Stimulated activated CD8-positive, alpha-beta memory T cell treated with anti-CD3 and anti-CD28 coated beads, Interleukin-2, amount 100 ng/mL, for 48 hours (primary cell): Measurements from ENCODE around the gene ABCA13.
"Not testable (repeated sequence)": the region's sequence is repeated elsewhere in the genome, so short reads cannot be mapped to it uniquely, and the experiment has no call there.

Experiments
- DNase-seq, 2 donors: peaks; one replicate each; pipeline ENCODE4 v3.0.0-alpha.2; 2020; ENCODE audit warnings: low read depth in 2 of 2

The ABCA13 gene

GRCh38 chr7:48173756-48174382 lies 2.6 kb downstream of the ABCA13 start:
- no peak for DNase-seq

GRCh38 chr7:48175019-48175418 lies 3.8 kb downstream of the ABCA13 start:
- DNase-seq, result no peak

- DNase-seq, result no peak
These were observed 5.2 kb downstream of the ABCA13 start for GRCh38 chr7:48176356-48176893.

GRCh38 chr7:48177271-48177670 lies 6.0 kb downstream of the ABCA13 start:
- no peak for DNase-seq

- no peak for DNase-seq
These were observed 8.3 kb downstream of the ABCA13 start for GRCh38 chr7:48179496-48180030.

GRCh38 chr7:48180981-48181380 lies 9.7 kb downstream of the ABCA13 start:
- no peak for DNase-seq

- DNase-seq, result no peak
These were observed 11.6 kb downstream of the ABCA13 start for GRCh38 chr7:48182718-48183369.

- DNase-seq, result no peak
These were observed 12.1 kb downstream of the ABCA13 start for GRCh38 chr7:48183370-48183743.

- DNase-seq, result no peak
These were observed 12.7 kb downstream of the ABCA13 start for GRCh38 chr7:48183965-48184364.

- no peak for DNase-seq
These were observed 17.7 kb downstream of the ABCA13 start for GRCh38 chr7:48188776-48189520.

- DNase-seq, result no peak
These were observed 21.7 kb downstream of the ABCA13 start for GRCh38 chr7:48192996-48193395.

- no peak for DNase-seq
These were observed 22.2 kb downstream of the ABCA13 start for GRCh38 chr7:48193421-48193820.

GRCh38 chr7:48200946-48201589 lies 29.8 kb downstream of the ABCA13 start:
- DNase-seq, result not testable (repeated sequence)

- DNase-seq, result not testable (repeated sequence)
These were observed 31.7 kb downstream of the ABCA13 start for GRCh38 chr7:48202916-48203315.

GRCh38 chr7:48207155-48207675 lies 36.0 kb downstream of the ABCA13 start:
- DNase-seq, result no peak

GRCh38 chr7:48209004-48209600 lies 37.8 kb downstream of the ABCA13 start:
- no peak for DNase-seq

GRCh38 chr7:48213226-48213625 lies 42.0 kb downstream of the ABCA13 start:
- no peak for DNase-seq

GRCh38 chr7:48217266-48217665 lies 46.0 kb downstream of the ABCA13 start:
- DNase-seq, result no peak

- DNase-seq, result no peak
These were observed 46.5 kb downstream of the ABCA13 start for GRCh38 chr7:48217753-48218152.

- no peak for DNase-seq
These were observed 52.8 kb downstream of the ABCA13 start for GRCh38 chr7:48224042-48224441.

GRCh38 chr7:48225101-48225500 lies 53.8 kb downstream of the ABCA13 start:
- DNase-seq, result no peak
